Fibroblast of pulmonary artery (primary cell): ENCODE measurements around the gene SPINK8.

ENCODE experiments used
- DNase-seq: peaks from one replicate; pipeline ENCODE4 v3.0.0-alpha.2; 2010; ENCODE audit warnings: low read depth
- H3K4me3 ChIP-seq: replicated peaks from 2 replicates; pipeline ENCODE4 v1.5.1; 2011; ENCODE audit warnings: low read depth, mild to moderate bottlenecking, control low read depth, low read length, moderate library complexity
- TF ChIP-seq, protein P1 (sequence below): IDR thresholded peaks from 2 replicates; pipeline ENCODE4 v1.5.1; 2011; ENCODE audit warnings: mild to moderate bottlenecking, control low read depth, low read length, inconsistent platforms; ENCODE audit errors: missing control alignments

The SPINK8 gene

DNA sequence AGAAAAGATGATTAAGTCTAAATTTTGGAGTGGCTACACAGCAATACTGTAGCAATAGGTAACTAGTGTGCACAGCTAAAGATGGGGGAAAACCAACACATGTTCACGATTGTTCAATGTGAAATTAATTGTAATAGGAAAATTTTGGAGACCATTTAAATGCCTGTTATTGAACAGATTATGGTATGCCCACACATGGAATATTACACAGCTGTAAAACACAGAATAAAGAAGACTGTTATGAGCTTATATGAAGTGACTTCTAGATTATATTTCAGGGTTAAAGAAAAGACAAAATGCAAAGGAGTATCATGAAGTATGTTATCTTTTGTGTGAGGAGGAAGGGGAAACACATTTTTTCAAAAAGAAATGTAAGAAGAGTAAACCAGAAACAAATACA lies 43.8 kb downstream of the SPINK8 start:
- no peak overlapping the region for H3K4me3 ChIP-seq
- DNase-seq, result no peak
- TF ChIP-seq, protein P1, sequence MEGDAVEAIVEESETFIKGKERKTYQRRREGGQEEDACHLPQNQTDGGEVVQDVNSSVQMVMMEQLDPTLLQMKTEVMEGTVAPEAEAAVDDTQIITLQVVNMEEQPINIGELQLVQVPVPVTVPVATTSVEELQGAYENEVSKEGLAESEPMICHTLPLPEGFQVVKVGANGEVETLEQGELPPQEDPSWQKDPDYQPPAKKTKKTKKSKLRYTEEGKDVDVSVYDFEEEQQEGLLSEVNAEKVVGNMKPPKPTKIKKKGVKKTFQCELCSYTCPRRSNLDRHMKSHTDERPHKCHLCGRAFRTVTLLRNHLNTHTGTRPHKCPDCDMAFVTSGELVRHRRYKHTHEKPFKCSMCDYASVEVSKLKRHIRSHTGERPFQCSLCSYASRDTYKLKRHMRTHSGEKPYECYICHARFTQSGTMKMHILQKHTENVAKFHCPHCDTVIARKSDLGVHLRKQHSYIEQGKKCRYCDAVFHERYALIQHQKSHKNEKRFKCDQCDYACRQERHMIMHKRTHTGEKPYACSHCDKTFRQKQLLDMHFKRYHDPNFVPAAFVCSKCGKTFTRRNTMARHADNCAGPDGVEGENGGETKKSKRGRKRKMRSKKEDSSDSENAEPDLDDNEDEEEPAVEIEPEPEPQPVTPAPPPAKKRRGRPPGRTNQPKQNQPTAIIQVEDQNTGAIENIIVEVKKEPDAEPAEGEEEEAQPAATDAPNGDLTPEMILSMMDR, result no peak

DNA sequence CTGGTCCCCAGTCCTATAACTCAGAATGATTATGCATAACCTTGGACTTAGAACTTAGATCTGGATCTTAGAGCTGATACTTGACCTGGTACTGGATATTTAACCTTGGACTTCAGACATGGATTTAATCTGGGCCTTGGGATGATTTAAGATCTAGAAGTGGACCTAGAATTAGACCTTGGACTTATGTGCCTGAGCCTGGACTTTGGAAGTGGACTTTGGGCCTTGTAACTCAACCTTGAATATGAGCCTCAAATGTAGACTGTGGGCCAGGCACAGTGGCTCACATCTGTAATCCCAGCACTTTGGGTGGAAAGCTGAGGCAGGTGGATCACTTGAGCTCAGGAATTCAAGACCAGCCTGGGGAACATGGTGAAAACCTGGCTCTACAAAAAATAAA lies 46.4 kb downstream of the SPINK8 start:
- TF ChIP-seq, protein P1, result no peak
- no peak overlapping the region for H3K4me3 ChIP-seq
- no peak for DNase-seq

DNA sequence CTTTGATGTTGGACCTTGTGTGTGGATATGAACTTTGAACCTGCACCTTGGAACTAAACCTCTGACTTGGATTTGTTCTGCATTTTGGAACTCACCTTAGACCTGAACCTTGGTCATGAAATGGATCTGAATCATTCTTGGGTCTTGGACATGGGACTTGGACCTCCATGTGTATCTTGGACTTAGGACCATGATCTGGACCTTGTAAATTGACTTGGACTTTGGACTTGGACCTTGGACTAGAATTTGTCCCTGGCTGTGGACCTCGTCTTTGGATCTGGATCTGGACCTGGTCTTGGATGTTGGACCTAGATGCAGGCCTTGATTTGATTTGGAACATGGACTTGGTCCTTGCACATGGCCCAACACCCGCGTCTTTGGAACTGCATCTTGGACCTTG lies 47.2 kb downstream of the SPINK8 start:
- TF ChIP-seq, protein P1, result no peak
- no peak for DNase-seq
- H3K4me3 ChIP-seq, result no peak overlapping the region

DNA sequence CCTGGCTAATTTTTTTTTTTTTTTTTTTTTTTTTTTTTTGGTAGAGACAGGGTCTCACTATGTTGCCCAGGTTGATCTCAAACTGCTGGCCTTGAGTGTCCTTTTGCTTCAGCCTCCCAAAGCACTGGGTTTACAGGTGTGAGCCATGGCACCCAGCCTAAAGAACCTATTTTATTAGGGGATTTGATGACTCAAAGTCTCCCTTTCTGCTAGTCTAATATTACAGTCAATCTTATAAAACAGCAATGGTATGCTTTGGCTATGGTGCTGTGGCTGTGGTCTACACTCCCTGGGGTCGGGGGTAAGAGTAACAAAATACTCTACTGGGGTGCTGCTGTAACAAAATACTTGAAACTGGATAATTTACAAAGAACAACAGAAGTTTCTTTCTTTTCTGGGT lies 47.8 kb downstream of the SPINK8 start:
- no peak overlapping the region for H3K4me3 ChIP-seq
- TF ChIP-seq, protein P1, result no peak
- no peak for DNase-seq

DNA sequence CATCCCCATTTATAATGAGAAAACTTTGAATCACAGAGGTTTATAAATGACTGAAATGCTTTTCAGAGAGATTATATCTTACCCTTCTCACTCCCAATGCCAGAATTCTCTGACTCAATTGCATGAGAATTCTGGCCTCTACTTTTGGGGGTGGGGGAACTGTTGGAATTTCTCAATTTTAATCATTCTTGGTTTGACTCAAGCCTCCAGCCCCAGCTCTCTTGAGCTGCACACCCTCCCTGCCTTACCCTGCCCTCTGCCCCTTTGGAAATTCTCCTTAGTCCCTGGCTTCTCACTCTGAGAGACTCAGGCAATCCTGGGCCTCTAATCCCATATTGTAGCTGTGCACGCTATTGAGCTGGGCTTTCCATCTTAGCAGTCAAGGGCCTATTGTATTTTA lies 48.3 kb downstream of the SPINK8 start:
- TF ChIP-seq, protein P1, result no peak
- H3K4me3 ChIP-seq, result no peak overlapping the region
- DNase-seq, result peak; percentile 6

DNA sequence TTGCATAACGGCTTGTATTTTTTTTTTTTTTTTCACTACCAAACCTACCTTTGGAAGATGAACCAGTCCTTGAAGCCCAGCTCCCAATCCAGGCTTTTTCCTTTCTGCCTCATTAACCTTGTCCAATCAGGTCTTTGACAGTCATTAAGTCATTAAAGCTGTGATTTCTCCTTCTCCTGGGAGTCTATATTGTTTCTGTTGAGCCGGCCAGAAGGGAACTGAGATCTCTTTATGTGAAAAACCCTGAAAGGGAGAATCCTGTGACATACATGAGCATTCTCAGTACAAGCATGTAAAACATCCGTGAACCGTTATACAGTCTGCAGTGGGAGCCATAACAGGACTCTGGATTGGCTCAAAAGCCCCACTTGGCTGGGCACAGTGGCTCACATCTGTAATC lies 52.6 kb downstream of the SPINK8 start:
- no peak overlapping the region for H3K4me3 ChIP-seq
- TF ChIP-seq, protein P1, result no peak
- no peak for DNase-seq

GRCh38 chr3:48278884-48279559 lies 54.4 kb downstream of the SPINK8 start:
- H3K4me3 ChIP-seq, result no peak overlapping the region
- TF ChIP-seq, protein P1, result no peak
- DNase-seq, result no peak
